Esophagus muscularis mucosa (tissue), 3 donors: ENCODE results near the gene KANK2.

Source experiments
- POLR2A ChIP-seq: fragments of 450-650 bp; IDR thresholded peaks from one replicate; pipeline ENCODE4 v1.6.1; 2017; ENCODE audit warnings: antibody characterized with exemption, moderate library complexity, mild to moderate bottlenecking, low read depth
- TF ChIP-seq, protein P1 (sequence below), 3 experiments: fragments of 200-600 bp in 2 of 3; fragments of 450-650 bp in 1 of 3; sonication (generic) in 2 of 3; IDR thresholded peaks; one replicate each; pipeline ENCODE4 v1.5.1; 2017 to 2019; ENCODE audit warnings: antibody characterized with exemption in 3 of 3, mild to moderate bottlenecking in 2 of 3, moderate library complexity in 1 of 3

GRCh38 chr19:11204943-11205349 is 7.6 kb upstream of the KANK2 start:
- TF ChIP-seq, protein P1, sequence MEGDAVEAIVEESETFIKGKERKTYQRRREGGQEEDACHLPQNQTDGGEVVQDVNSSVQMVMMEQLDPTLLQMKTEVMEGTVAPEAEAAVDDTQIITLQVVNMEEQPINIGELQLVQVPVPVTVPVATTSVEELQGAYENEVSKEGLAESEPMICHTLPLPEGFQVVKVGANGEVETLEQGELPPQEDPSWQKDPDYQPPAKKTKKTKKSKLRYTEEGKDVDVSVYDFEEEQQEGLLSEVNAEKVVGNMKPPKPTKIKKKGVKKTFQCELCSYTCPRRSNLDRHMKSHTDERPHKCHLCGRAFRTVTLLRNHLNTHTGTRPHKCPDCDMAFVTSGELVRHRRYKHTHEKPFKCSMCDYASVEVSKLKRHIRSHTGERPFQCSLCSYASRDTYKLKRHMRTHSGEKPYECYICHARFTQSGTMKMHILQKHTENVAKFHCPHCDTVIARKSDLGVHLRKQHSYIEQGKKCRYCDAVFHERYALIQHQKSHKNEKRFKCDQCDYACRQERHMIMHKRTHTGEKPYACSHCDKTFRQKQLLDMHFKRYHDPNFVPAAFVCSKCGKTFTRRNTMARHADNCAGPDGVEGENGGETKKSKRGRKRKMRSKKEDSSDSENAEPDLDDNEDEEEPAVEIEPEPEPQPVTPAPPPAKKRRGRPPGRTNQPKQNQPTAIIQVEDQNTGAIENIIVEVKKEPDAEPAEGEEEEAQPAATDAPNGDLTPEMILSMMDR (IDR thresholded peaks at IDR 0.05), result no peak
- TF ChIP-seq POLR2A, result no peak
